Skin epidermis (tissue), 12 donors: ENCODE measurements around the gene ZFHX3.

Experiments used
- H3K27ac ChIP-seq, 21 experiments: fragments of 200-600 bp; sonication (generic) in 11 of 21; one replicate each; pipeline ENCODE4 v1.5.0; 2020; ENCODE audit warnings: mild to moderate bottlenecking in 3 of 21, inconsistent platforms in 2 of 21, moderate library complexity in 2 of 21
- H3K4me3 ChIP-seq, 7 experiments: fragments of 200-600 bp; sonication (generic) in 2 of 7; one replicate each; pipeline ENCODE4 v1.5.0; 2020; ENCODE audit warnings: inconsistent platforms in 2 of 7, mild to moderate bottlenecking in 2 of 7, moderate library complexity in 1 of 7

The ZFHX3 gene

DNA sequence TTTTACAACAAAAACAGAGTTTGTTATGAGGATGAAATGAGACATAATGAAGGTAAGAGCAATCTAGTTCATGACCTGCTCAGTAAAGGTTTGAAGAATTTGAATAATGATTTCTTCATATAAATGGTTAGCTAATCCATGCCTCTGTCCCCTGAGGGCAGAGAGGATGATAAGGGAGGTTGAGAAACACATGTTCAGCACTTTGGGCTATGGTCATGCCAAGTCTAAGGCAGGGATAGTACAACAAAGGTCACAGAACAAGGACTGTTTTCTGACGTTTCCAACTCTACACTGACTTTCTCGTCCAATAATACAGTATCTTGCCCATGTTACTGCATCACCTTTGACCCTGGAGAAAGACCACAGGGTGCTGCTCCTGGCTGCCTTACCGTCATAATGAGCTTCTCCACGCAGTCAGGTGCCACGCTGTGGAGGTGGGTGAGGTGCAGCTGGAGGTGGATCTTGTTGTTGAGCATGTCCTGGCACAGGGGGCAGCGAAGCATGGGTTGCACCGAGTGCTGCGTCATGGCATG is 236.7 kb downstream of the ZFHX3 start:
- Histone ChIP-seq H3K4me3 (no peak overlapping the region), H3K27ac (no peak overlapping the region)

GRCh38 chr16:72810480-72810879 is 237.4 kb downstream of the ZFHX3 start:
- Histone ChIP-seq H3K27ac (no peak overlapping the region), H3K4me3 (no peak overlapping the region)

DNA sequence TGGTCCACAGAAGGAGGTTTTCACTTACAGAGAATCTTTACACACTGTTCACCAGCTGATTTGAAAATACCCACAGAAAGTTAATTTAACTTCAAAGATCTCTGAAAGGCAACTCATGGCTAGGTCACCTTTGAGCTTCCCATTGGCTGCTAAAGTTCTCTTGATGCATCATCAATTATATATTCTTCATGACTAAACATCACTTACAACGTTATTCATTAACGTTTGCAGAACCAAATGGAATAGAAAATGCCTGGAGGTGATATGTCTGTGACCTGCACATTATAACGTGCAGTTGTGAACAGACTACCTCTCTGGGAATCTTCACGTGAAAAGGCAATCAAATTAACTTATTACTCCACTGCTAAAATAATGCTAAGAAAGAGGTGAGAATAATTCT is 238.5 kb downstream of the ZFHX3 start:
- Histone ChIP-seq H3K27ac (no peak overlapping the region), H3K4me3 (no peak overlapping the region)

DNA sequence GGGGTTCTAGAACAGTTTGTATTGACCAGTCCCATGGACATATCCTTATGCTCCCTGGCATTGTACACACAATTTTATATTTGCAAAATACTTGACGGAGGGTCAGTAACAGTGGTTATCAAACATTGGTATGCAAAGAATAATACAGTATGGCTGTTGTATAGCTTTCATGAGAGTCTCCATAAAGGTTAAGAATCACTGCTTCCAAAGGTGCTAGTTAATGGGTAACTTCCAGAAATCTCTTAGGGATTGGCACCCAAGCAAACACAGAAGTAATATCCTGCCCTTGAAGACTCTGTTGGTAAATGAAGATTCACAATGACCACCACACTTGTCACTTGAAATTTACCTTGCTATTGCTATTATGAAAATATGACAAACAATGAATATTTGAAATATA is 239.2 kb downstream of the ZFHX3 start:
- H3K4me3 ChIP-seq = no peak overlapping the region
- H3K27ac ChIP-seq = no peak overlapping the region

GRCh38 chr16:72807245-72807644 is 240.7 kb downstream of the ZFHX3 start:
- Histone ChIP-seq H3K27ac (no peak overlapping the region), H3K4me3 (no peak overlapping the region)

- Histone ChIP-seq H3K27ac (no peak overlapping the region), H3K4me3 (no peak overlapping the region)
These were observed 242.4 kb downstream of the ZFHX3 start for GRCh38 chr16:72805486-72805885.

GRCh38 chr16:72800524-72801161 is 247.3 kb downstream of the ZFHX3 start:
- no peak overlapping the region for H3K27ac ChIP-seq
- no peak overlapping the region for H3K4me3 ChIP-seq

- no peak overlapping the region for H3K27ac ChIP-seq
These were observed 249.7 kb downstream of the ZFHX3 start for GRCh38 chr16:72798264-72798663.

DNA sequence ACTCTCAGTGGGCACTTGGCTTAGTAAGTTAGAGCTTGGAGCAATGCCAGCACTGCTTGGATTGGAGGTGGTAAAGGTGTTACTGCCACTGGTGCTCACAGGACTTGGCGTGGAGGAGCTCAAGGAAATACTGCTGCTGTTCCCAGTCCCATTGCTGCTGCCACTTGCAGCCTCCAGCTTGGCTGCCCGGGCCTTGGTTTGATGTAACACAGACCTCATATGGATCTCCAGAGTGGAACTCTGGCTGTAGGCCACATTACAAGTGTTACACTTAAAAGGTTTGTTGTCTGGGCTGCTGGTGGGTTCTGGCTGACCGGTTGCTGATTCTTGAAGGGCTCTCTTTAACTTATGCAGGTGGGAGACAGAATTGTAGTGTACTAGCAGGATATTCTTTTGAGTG is 250.3 kb downstream of the ZFHX3 start:
- Histone ChIP-seq H3K27ac (no peak overlapping the region), H3K4me3 (no peak overlapping the region)

More at GRCh38 chr16:72798264-72798663, 249.7 kb downstream of the ZFHX3 start:
- no peak overlapping the region for H3K4me3 ChIP-seq

- Histone ChIP-seq H3K27ac (no peak overlapping the region), H3K4me3 (no peak overlapping the region)
These were observed 251.7 kb downstream of the ZFHX3 start for GRCh38 chr16:72796222-72796621.

DNA sequence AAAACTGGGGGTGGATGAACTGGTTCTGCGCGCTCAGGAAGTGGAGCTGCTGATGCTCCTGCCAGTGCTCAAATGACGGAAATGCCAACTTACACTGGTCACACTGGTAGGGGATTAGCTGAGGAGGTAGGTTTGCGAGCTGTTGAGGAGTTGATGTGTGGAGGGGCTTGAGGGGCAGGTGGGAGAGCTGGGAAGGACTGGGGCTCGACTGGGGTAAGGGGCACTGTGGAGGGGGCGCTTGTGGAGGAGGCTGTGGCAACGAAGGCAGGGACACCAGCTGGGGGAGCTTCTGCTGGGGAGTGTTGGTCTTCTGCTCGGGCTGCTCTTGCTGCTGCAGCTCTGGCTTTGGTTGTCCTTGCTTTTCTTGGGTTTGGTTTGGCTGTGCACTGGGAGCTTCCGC is 252.9 kb downstream of the ZFHX3 start:
- Histone ChIP-seq H3K27ac (no peak overlapping the region), H3K4me3 (no peak overlapping the region)

GRCh38 chr16:72794319-72794718 is 253.6 kb downstream of the ZFHX3 start:
- Histone ChIP-seq H3K4me3 (no peak overlapping the region), H3K27ac (no peak overlapping the region)

DNA sequence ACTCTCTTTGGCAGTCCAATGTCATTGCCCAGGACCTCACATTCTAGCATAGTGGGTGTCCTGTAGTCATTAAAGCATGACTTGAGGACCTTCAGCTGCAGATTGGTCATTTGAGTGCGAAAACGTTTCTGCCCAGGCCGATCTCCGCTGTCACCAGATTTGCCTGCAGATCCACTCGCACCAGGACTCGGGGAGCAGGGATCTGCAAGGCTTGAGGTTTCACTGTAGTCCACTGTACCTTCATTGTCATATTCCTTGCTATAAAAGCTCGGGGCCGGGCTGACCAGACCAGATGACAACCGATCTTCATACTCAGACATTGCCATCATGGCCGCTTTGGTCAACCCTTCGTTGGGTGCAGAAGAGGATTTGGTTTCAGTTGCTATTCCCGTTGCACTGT is 254.2 kb downstream of the ZFHX3 start:
- H3K4me3 ChIP-seq = no peak overlapping the region
- no peak overlapping the region for H3K27ac ChIP-seq

DNA sequence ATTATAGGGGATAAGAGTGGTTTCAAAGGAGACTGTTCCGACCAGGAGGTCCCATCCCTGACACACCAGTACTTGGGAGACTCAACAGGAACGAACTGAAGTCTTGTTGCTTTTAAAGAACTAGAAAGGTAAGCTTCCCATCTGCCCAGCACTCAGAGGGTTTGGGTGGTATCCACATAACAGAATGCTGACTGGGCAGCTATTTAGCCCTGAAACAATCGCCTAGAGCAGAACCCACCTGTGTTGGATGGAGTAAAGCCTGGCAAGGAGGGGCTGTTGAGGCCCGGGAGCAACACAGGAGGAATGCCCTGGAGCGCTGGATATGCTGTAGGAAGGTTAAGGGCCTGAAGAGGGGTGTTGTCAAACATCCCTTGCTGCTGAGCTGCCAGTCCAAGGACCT is 254.9 kb downstream of the ZFHX3 start:
- no peak overlapping the region for H3K4me3 ChIP-seq
- H3K27ac ChIP-seq = no peak overlapping the region

- Histone ChIP-seq H3K4me3 (no peak overlapping the region), H3K27ac (no peak overlapping the region)
These were observed 256.1 kb downstream of the ZFHX3 start for GRCh38 chr16:72791786-72792185.

DNA sequence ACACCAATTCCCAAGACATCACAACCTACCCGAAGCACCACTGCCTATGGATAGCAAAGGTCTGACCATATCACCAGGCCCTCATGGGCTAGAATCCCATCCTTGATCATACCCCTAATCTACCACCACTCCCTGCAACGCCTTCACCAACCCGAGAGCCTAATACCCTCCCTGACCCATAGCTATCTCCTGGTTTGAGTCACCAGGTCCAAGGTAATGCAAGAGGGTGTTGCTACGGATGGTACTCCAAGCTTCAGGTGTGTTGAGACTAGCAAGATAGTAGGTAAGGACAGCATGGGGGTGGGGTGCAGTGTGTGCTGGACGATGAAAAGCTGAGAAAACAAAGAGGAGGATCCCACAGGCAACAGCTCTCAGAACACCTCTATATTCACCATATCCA is 258.0 kb downstream of the ZFHX3 start:
- no peak overlapping the region for H3K27ac ChIP-seq
- no peak overlapping the region for H3K4me3 ChIP-seq

DNA sequence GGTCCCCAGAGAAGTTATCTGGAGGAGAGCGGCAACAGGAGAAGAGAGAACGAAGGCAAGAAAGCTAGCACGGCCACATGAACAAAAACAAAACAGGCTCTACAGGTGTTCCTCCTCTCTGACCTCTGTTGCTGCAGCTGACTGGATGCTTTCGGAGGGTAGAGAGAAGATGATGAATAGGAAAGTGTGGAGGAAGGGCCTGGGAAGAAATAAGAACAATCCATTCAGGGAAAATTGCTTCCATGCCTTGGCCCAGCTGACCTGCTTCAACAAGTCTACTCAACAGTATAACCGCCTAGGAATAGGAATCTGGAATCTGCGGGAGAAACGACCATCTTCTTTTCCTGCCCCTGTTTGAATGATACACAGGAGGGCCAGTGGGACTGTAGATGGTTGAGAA is 258.5 kb downstream of the ZFHX3 start:
- Histone ChIP-seq H3K27ac (no peak overlapping the region), H3K4me3 (no peak overlapping the region)

DNA sequence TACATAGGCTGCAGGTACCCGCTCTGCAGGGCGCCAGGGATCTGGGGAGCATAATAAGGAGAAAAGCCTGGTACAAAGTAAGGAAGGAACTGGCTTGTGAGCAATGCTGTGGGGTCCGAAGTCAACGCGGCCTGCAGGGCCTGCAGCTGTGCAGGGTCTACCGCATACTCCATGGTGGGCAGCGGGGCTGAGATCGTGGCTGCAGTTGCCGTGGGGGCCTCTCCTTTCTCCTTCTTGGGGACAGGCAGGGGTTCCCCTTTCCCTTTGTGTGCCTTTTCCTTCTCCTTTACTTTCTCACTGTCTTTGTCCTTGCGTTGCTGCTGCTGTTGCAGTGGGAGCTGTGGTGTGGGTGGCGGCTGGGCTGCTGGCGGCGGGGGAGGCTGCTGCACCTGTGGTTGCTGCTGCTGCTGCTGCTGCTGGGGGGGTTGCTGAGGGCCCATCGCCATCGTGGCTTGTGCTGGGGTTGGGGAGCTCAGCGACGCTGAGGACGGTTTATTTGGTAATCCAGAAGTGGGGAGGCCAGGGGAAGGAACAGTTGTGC is 259.6 kb downstream of the ZFHX3 start:
- Histone ChIP-seq H3K4me3 (peak overlapping the region in 4 of 7 experiments; percentile 38 to 45 (median 42)), H3K27ac (peak overlapping the region in 11 of 21 experiments; percentile 8 to 87 (median 78))

- peak overlapping the region in 17 of 21 experiments; percentile 2 to 87 (median 77) for H3K27ac ChIP-seq
- H3K4me3 ChIP-seq = peak overlapping the region; percentile 35 to 45 (median 40)
These were observed 260.2 kb downstream of the ZFHX3 start for GRCh38 chr16:72787514-72788268.

GRCh38 chr16:72787130-72787513 is 260.8 kb downstream of the ZFHX3 start:
- H3K27ac ChIP-seq = peak overlapping the region in 17 of 21 experiments; percentile 2 to 87 (median 75)
- H3K4me3 ChIP-seq = peak overlapping the region; percentile 35 to 45 (median 40)

GRCh38 chr16:72786606-72787005 is 261.3 kb downstream of the ZFHX3 start:
- H3K27ac ChIP-seq = peak overlapping the region in 5 of 21 experiments; percentile 2 to 82 (median 81)
- peak overlapping the region in 1 of 7 experiments; percentile 45 for H3K4me3 ChIP-seq
